ENCODE measurements around the gene CKLF. TPM values are rescaled to one million over a fixed set of nuclear protein-coding genes. Genes with fewer than 3 reads are reported as not detected.

The CKLF gene
- total RNA-seq, 1 donor from 2014 or later, result 38.0 TPM

- H3K4me1 Mint-ChIP-seq (ENCODE audit: unreplicated experiment), result peaks cover 24% of the 10 kb centered on the region
- H3K36me3 Mint-ChIP-seq (ENCODE audit: low read depth, unreplicated experiment), result peaks cover 26% of the 10 kb centered on the region
Measured at GRCh38 chr16:66614161-66614802, 61.9 kb downstream of the CKLF start.

More at GRCh38 chr16:66614161-66614802, 61.9 kb downstream of the CKLF start:
- no peak for DNase-seq (ENCODE audit: low spot score)
- Mint-ChIP-seq H3K27me3 (ENCODE audit: unreplicated experiment) (peaks cover 7% of the 10 kb centered on the region), H3K9me3 (ENCODE audit: unreplicated experiment) (no peaks in the 10 kb centered on the region), H3K27ac (ENCODE audit: unreplicated experiment) (no peak overlapping the region), H3K4me3 (ENCODE audit: unreplicated experiment) (no peak overlapping the region)
- TF ChIP-seq CTCF (IDR thresholded peaks at IDR 0.05; ENCODE audit: unreplicated experiment), result no peak

Other genes with a start within 250 kb of the CKLF start
- gene CDH5, start 185.9 kb upstream of the CKLF start, total RNA-seq (ENCODE audit: unreplicated experiment), result 1,308 TPM
- 0.49 TPM for gene BEAN1, start 125.3 kb upstream of the CKLF start, total RNA-seq (ENCODE audit: unreplicated experiment)
- gene TK2, start 2.5 kb upstream of the CKLF start, total RNA-seq (ENCODE audit: unreplicated experiment), result 13.1 TPM
- gene CMTM1, start 13.9 kb downstream of the CKLF start, total RNA-seq (ENCODE audit: unreplicated experiment), result 8.3 TPM
- 2.1 TPM for gene CMTM2, start 26.9 kb downstream of the CKLF start, total RNA-seq (ENCODE audit: unreplicated experiment)
- 268 TPM for gene CMTM3, start 52.1 kb downstream of the CKLF start, total RNA-seq (ENCODE audit: unreplicated experiment)
- gene CMTM4, start 144.2 kb downstream of the CKLF start, total RNA-seq (ENCODE audit: unreplicated experiment), result 15.5 TPM
- 138 TPM for gene DYNC1LI2, start 199.0 kb downstream of the CKLF start, total RNA-seq (ENCODE audit: unreplicated experiment)
- gene TERB1, start 249.0 kb downstream of the CKLF start, total RNA-seq (ENCODE audit: unreplicated experiment), result 0.10 TPM